Psoas muscle (tissue), 8 donors: Measurements from ENCODE around the gene GAP43. TPM values are rescaled to one million over a fixed set of nuclear protein-coding genes. Genes with fewer than 3 reads are reported as not detected.

Experiments used
- ATAC-seq, 4 donors: fragments of 200-7000 bp; cut with Tn5 transposase; one replicate each; pipeline ENCODE4 v1.9.1; 2020; ENCODE audit warnings: moderate library complexity in 3 of 4, mild to moderate bottlenecking in 2 of 4
- DNase-seq, 2 donors: peaks; one replicate each; pipeline ENCODE4 v3.0.0-alpha.2; 2020
- H3K27ac ChIP-seq: fragments of 200-600 bp; one replicate; pipeline ENCODE4 v1.8.0; 2022
- H3K27me3 ChIP-seq, 3 donors: fragments of 200-600 bp in 1 of 3; one replicate each; pipeline versions ENCODE4 v1.6.1 to v1.8.0; 2013 to 2022; ENCODE audit warnings: low read length in 2 of 3, mild to moderate bottlenecking in 2 of 3, moderate library complexity in 1 of 3; ENCODE audit not compliant: insufficient read depth in 3 of 3
- H3K36me3 ChIP-seq, 2 donors: fragments of 200-600 bp in 1 of 2; one replicate each; pipeline versions ENCODE4 v1.6.1 to v1.8.0; 2013 to 2022; ENCODE audit warnings: low read depth in 1 of 2, mild to moderate bottlenecking in 1 of 2, moderate library complexity in 1 of 2; ENCODE audit not compliant: insufficient read depth in 1 of 2
- H3K4me1 ChIP-seq: fragments of 200-600 bp; one replicate; pipeline ENCODE4 v1.8.0; 2022
- H3K4me3 ChIP-seq: fragments of 200-600 bp; one replicate; pipeline ENCODE4 v1.8.0; 2022; ENCODE audit warnings: mild to moderate bottlenecking
- H3K9me3 ChIP-seq: fragments of 200-600 bp; one replicate; pipeline ENCODE4 v1.8.0; 2022
- WGBS, 3 donors: extraction: QIAGEN DNeasy Blood & Tissue Kit; methylation state at CpG; one replicate each; pipeline versions ENCODE4 v1.1.6 to v1.1.7; 2013; 5-methylcytosine and 5-hydroxymethylcytosine counted together
- intact Hi-C, 2 donors: fragments of 100-400 bp; cut with DNase I; formaldehyde crosslinking; loops; one replicate each; pipeline versions ENCODE4 v1.11.0 to v1.14.2; 2022
- long read RNA-seq, 2 donors: library from polyadenylated mRNA; unstranded; transcript quantifications; one replicate each; pipeline ENCODE4 v2.0.0, GENCODE V29; 2021
- polyA plus RNA-seq, 3 donors: library from polyadenylated mRNA; stranded (reverse); fragments of 200-250 nt; gene quantifications; one replicate each; pipeline ENCODE4 v1.2.3, GENCODE V29; 2013
- total RNA-seq, 4 donors: library from RNA; stranded (reverse); fragmentation: NEBNext Ultra II Directional in 2 of 4; extraction: Animal tissue kit (Norgen Biotek cat#: 25700) in 2 of 4; gene quantifications; one replicate each; pipeline versions ENCODE4 v1.2.1 to v1.2.4, GENCODE V29; 2021 to 2023
- TF ChIP-seq, protein P1 (sequence below): fragments of 200-600 bp; IDR thresholded peaks from one replicate; pipeline ENCODE4 v1.8.0; 2022; ENCODE audit warnings: antibody characterized with exemption
- donor health status: healthy with polysubstance abuse.
- donor health status: DM: no; HTN: no; CAD: no; lungs with moderate emphysema.
- donor health status: Bipolar disorder and iron deficiency.
- donor health status: healthy.
- donor health status: DM: yes; HTN: yes; CAD: no.
- donor health status: DM: no; HTN: no; CAD: no.
- donor health status: DM: no; HTN: no; CAD: no.
- donor health status: DM: yes; HTN: yes; CAD: no.

Gene GAP43, protein sequence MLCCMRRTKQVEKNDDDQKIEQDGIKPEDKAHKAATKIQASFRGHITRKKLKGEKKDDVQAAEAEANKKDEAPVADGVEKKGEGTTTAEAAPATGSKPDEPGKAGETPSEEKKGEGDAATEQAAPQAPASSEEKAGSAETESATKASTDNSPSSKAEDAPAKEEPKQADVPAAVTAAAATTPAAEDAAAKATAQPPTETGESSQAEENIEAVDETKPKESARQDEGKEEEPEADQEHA
- under 1 TPM in 2 of 4 donors, not detected in 2; 0.36 to 0.56 TPM for total RNA-seq
- polyA plus RNA-seq = under 1 TPM; 0.05 to 0.35 (median 0.24) TPM
- long read RNA-seq, donor 1 = 0 reads
- long read RNA-seq, donor 2 = 0 reads

DNA sequence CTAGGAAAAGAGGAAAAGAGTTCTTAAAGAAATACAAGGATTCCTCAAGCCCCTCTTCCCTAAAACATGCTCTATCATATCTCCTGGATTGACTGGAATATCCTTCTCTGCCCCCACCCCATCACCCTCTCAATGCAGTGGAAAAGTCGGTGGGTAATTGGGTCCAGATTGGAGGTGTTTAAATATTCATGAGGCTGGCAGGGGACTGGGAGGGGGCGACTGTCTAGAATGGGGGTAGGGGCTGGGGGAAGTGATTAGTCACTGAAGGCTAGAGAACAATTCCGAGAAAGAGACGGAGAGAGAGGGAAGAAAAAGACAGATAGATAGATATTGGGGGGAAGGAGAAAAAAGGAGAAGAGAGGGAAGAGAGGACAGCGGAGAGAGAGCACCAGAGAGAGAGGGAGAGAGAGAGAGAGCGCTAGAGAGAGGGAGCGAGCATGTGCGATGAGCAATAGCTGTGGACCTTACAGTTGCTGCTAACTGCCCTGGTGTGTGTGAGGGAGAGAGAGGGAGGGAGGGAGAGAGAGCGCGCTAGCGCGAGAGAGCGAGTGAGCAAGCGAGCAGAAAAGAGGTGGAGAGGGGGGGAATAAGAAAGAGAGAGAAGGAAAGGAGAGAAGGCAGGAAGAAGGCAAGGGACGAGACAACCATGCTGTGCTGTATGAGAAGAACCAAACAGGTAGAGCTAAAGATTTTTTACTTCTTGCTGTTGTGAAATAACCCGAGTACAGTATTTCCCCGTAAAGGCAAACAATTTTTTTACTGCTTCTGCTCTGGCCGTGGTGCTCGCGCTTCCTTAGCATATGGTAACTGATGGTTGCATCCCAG, at the start of gene GAP43:
Gene GAP43 (plus strand): TSS at position 467 of the 825 bp plus-strand sequence. CDS start 180 bp downstream, at position 647.
- Histone ChIP-seq H3K9me3 (no peaks in the 10 kb centered on the region), H3K27ac (no peak within 1 kb of the TSS), H3K36me3 (no peaks in the 10 kb centered on the region), H3K27me3 (peaks cover 2 to 26% (median 4%) of the 10 kb centered on the region in 3 donors), H3K4me1 (peaks cover 5% of the 10 kb centered on the region), H3K4me3 (peak within 1 kb of the TSS; percentile 53)
- ATAC-seq (peak; percentile 64 to 83 (median 80)), DNase-seq (peak; percentile 30 to 48)
- WGBS, 3 donors = 7 to 9% (median 8%) methylated on average over 20 of the region's 20 CpGs
- intact Hi-C loops = no loop called here
- TF ChIP-seq, protein P1, sequence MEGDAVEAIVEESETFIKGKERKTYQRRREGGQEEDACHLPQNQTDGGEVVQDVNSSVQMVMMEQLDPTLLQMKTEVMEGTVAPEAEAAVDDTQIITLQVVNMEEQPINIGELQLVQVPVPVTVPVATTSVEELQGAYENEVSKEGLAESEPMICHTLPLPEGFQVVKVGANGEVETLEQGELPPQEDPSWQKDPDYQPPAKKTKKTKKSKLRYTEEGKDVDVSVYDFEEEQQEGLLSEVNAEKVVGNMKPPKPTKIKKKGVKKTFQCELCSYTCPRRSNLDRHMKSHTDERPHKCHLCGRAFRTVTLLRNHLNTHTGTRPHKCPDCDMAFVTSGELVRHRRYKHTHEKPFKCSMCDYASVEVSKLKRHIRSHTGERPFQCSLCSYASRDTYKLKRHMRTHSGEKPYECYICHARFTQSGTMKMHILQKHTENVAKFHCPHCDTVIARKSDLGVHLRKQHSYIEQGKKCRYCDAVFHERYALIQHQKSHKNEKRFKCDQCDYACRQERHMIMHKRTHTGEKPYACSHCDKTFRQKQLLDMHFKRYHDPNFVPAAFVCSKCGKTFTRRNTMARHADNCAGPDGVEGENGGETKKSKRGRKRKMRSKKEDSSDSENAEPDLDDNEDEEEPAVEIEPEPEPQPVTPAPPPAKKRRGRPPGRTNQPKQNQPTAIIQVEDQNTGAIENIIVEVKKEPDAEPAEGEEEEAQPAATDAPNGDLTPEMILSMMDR = no peak

DNA sequence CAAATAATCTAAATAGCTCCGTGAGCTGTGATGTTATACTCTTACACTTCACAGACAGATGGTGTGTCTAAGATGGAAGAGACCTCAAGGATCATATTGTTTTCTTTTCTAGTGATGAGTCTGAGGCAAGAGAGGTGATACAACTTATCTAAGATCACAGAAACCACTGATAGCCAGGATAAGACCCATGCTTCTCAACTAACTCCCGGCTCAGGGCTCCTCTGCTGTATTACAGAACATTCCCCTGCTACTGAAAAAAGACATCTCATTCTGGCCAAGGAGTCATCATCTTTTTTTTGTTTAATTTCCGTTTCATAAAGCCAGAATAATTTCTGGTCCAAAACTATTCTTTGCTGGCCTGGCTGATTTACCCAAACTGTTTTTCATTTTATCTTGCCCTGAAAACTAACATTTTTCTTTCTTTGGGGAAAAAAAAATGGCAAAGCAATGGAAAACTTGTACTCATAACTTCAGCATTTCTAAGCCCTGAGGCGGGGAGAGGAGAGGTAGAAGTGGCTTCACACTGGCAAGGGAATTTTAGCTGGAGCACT, 46.9 kb upstream of the GAP43 start:
- WGBS, 3 donors = 32 to 44% (median 35%) methylated on average over 4 of the region's 4 CpGs
- Histone ChIP-seq H3K36me3 (no peaks in the 10 kb centered on the region), H3K9me3 (no peaks in the 10 kb centered on the region), H3K4me1 (no peaks in the 10 kb centered on the region), H3K4me3 (no peak overlapping the region), H3K27me3 (no peaks in the 10 kb centered on the region), H3K27ac (no peak overlapping the region)
- DNase-seq (no peak), ATAC-seq (no peak)
- intact Hi-C loops = no loop called here
- TF ChIP-seq, protein P1 = no peak

DNA sequence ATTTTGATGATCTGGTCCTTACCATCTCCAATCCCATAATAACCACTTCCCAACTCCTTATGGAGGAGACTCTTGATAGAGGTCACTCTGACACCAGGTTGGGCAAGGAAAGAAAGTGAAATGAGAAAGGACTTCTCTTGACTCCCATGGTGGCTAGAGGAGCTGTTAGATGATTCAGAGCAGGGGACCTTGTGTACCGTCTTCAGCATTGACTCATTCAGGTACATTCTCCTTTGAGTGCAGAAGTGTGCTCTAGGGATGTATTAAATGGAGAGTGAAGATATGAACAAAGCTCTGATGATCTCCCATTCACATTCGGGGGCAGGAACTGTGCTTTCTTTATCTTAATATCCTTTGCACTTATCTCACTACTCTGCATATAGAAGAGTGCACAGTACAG, 46.3 kb upstream of the GAP43 start:
- TF ChIP-seq, protein P1 = no peak
- intact Hi-C loops = no loop called here

DNA sequence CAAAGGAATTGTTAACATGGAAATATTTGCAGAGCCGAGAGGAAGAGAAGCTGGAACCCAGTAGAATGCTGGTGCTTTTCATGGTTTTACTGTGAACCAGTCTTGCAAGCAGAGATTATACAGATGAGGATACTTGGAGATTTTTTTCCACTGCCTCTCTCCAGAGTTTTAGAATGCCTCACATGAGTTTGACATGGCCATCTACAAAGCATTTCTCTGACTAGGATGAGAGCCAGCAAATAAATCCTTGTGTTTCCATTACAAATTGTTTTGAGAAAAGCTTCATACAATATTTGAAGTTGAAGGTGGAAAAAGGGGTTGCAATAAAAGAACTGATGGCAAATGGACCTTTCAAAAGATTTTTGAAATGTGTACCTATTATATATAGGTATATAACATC, 45.0 kb upstream of the GAP43 start:
- TF ChIP-seq, protein P1 = no peak
- H3K4me3 ChIP-seq = no peak overlapping the region
- DNase-seq (no peak), ATAC-seq (no peak)
- no peaks in the 10 kb centered on the region for H3K9me3 ChIP-seq
- no peak overlapping the region for H3K27ac ChIP-seq
- intact Hi-C loops = no loop called here
- WGBS, 3 donors = 55 to 81% (median 76%) methylated on average over 1 of the region's 1 CpG
- H3K36me3 ChIP-seq = no peaks in the 10 kb centered on the region
- H3K27me3 ChIP-seq = no peaks in the 10 kb centered on the region
- no peaks in the 10 kb centered on the region for H3K4me1 ChIP-seq

More for the DNA sequence above, 46.3 kb upstream of the GAP43 start:
- Histone ChIP-seq H3K36me3 (no peaks in the 10 kb centered on the region), H3K4me1 (no peaks in the 10 kb centered on the region), H3K27ac (no peak overlapping the region), H3K9me3 (no peaks in the 10 kb centered on the region), H3K4me3 (no peak overlapping the region), H3K27me3 (no peaks in the 10 kb centered on the region)
- DNase-seq (no peak), ATAC-seq (no peak)
- WGBS, 3 donors = 87 to 91% (median 89%) methylated on average over 2 of the region's 2 CpGs
